Measurements from ENCODE around the gene GOLGA6L10. TPM values are rescaled to one million over a fixed set of nuclear protein-coding genes. Genes with fewer than 3 reads are reported as not detected.
"Not testable (repeated sequence)": the region's sequence is repeated elsewhere in the genome, so short reads cannot be mapped to it uniquely, and the experiment has no call there.

GOLGA6L10 gene
- total RNA-seq, 1 donor from 2014 or later: 0.23 TPM

- DNase-seq; H3K4me3 ChIP-seq; H3K4me1 ChIP-seq; H3K27ac ChIP-seq; intact Hi-C loops (cut with DNase I); H3K36me3 ChIP-seq; ATAC-seq; H3K9me3 ChIP-seq; H3K27me3 ChIP-seq: not testable (repeated sequence)
Observed at GRCh38 chr15:82330921-82331320, 18.4 kb downstream of the GOLGA6L10 start.

GRCh38 chr15:82329039-82329438, 20.2 kb downstream of the GOLGA6L10 start:
- intact Hi-C loops (cut with DNase I); H3K27me3 ChIP-seq: not testable (repeated sequence)

GRCh38 chr15:82327372-82327771, 21.9 kb downstream of the GOLGA6L10 start:
- H3K9me3 ChIP-seq; H3K27ac ChIP-seq; DNase-seq; H3K4me3 ChIP-seq; H3K36me3 ChIP-seq; H3K4me1 ChIP-seq; ATAC-seq; H3K27me3 ChIP-seq; intact Hi-C loops (cut with DNase I): not testable (repeated sequence)

More at GRCh38 chr15:82329039-82329438, 20.2 kb downstream of the GOLGA6L10 start:
- DNase-seq: peak; percentile 25
- not testable (repeated sequence) for H3K36me3 ChIP-seq, ATAC-seq, H3K4me3 ChIP-seq, H3K4me1 ChIP-seq, H3K27ac ChIP-seq, H3K9me3 ChIP-seq

- H3K27me3 ChIP-seq; H3K27ac ChIP-seq; H3K9me3 ChIP-seq; intact Hi-C loops (cut with DNase I); ATAC-seq; H3K4me3 ChIP-seq; H3K4me1 ChIP-seq; H3K36me3 ChIP-seq: not testable (repeated sequence)
- peak; percentile 47 for DNase-seq
Observed at GRCh38 chr15:82326896-82327295, 22.4 kb downstream of the GOLGA6L10 start.

- H3K4me3 ChIP-seq; H3K36me3 ChIP-seq; H3K27ac ChIP-seq; H3K27me3 ChIP-seq; intact Hi-C loops (cut with DNase I); ATAC-seq; H3K4me1 ChIP-seq; H3K9me3 ChIP-seq: not testable (repeated sequence)
- peak; percentile 53 for DNase-seq
Observed at GRCh38 chr15:82325646-82326045, 23.6 kb downstream of the GOLGA6L10 start.

GRCh38 chr15:82324831-82325230, 24.4 kb downstream of the GOLGA6L10 start:
- H3K27me3 ChIP-seq: not testable (repeated sequence)

GRCh38 chr15:82322488-82322887, 26.8 kb downstream of the GOLGA6L10 start:
- H3K4me1 ChIP-seq; H3K36me3 ChIP-seq; intact Hi-C loops (cut with DNase I); H3K27me3 ChIP-seq; H3K27ac ChIP-seq; H3K4me3 ChIP-seq; ATAC-seq; H3K9me3 ChIP-seq: not testable (repeated sequence)
- peak; percentile 19 for DNase-seq

More at GRCh38 chr15:82324831-82325230, 24.4 kb downstream of the GOLGA6L10 start:
- intact Hi-C loops (cut with DNase I); H3K4me3 ChIP-seq; ATAC-seq; H3K9me3 ChIP-seq; H3K27ac ChIP-seq; H3K36me3 ChIP-seq; H3K4me1 ChIP-seq: not testable (repeated sequence)
- peak; percentile 48 for DNase-seq

GRCh38 chr15:82320861-82321260, 28.4 kb downstream of the GOLGA6L10 start:
- peak; percentile 37 for DNase-seq
- H3K27me3 ChIP-seq; intact Hi-C loops (cut with DNase I); H3K27ac ChIP-seq; ATAC-seq; H3K9me3 ChIP-seq; H3K36me3 ChIP-seq; H3K4me3 ChIP-seq; H3K4me1 ChIP-seq: not testable (repeated sequence)

GRCh38 chr15:82319522-82320278, 29.6 kb downstream of the GOLGA6L10 start:
- not testable (repeated sequence) for H3K9me3 ChIP-seq, H3K27me3 ChIP-seq, H3K27ac ChIP-seq, H3K4me1 ChIP-seq, H3K36me3 ChIP-seq, ATAC-seq, H3K4me3 ChIP-seq, DNase-seq
- intact Hi-C loops (cut with DNase I): loop anchor here (10.0 kb wide), 1 partner anchor 755 kb away; no protein-coding TSS in a partner anchor

- not testable (repeated sequence) for H3K36me3 ChIP-seq, H3K4me3 ChIP-seq, H3K4me1 ChIP-seq, H3K9me3 ChIP-seq, ATAC-seq, H3K27ac ChIP-seq, DNase-seq, H3K27me3 ChIP-seq
- intact Hi-C loops (cut with DNase I): loop anchor here (10.0 kb wide), 1 partner anchor 753 kb away; no protein-coding TSS in a partner anchor
Observed at GRCh38 chr15:82318281-82318680, 31.0 kb downstream of the GOLGA6L10 start.

- not testable (repeated sequence) for H3K36me3 ChIP-seq, H3K9me3 ChIP-seq, H3K4me3 ChIP-seq, H3K27ac ChIP-seq, ATAC-seq, H3K27me3 ChIP-seq, H3K4me1 ChIP-seq, DNase-seq
- intact Hi-C loops (cut with DNase I): loop anchor here (10.0 kb wide), 1 partner anchor 753 kb away; no protein-coding TSS in a partner anchor
Observed at GRCh38 chr15:82317516-82317915, 31.8 kb downstream of the GOLGA6L10 start.

Data from upper lobe of right lung (tissue), 1 donor.